ENCODE measurements around the gene HNRNPUL1. TPM values are rescaled to one million over a fixed set of nuclear protein-coding genes. Genes with fewer than 3 reads are reported as not detected.
"Not testable (repeated sequence)": the region's sequence is repeated elsewhere in the genome, so short reads cannot be mapped to it uniquely, and the experiment has no call there.

HNRNPUL1 gene
- total and polyA plus RNA-seq, 5 donors, result 89.4 to 152 (median 136) TPM

GRCh38 chr19:41341669-41342490 lies 77.7 kb downstream of the HNRNPUL1 start:
- H3K9me3 ChIP-seq (ENCODE audit: control insufficient read depth, low read length), result no peaks in the 10 kb centered on the region
- WGBS, result 85% methylated on average over 20 of the region's 20 CpGs
- ATAC-seq (peak; percentile 34 to 42), DNase-seq (peak in 2 of 3 donors; percentile 44 to 57)
- no peak overlapping the region for H3K27ac ChIP-seq (ENCODE audit: low read length)
- H3K4me3 ChIP-seq (ENCODE audit: low read length), result no peak overlapping the region
- H3K4me1 ChIP-seq (ENCODE audit: control insufficient read depth, insufficient read depth, low read length), result no peaks in the 10 kb centered on the region
- intact Hi-C loops (cut with DNase I), result no loop called here
- no peaks in the 10 kb centered on the region for H3K27me3 ChIP-seq (ENCODE audit: control insufficient read depth, insufficient read depth)

GRCh38 chr19:41344162-41344561 lies 80.0 kb downstream of the HNRNPUL1 start:
- intact Hi-C loops (cut with DNase I), result no loop called here
- Histone ChIP-seq H3K4me1 (ENCODE audit: control insufficient read depth, insufficient read depth, low read length) (no peaks in the 10 kb centered on the region), H3K27me3 (ENCODE audit: control insufficient read depth, insufficient read depth) (no peaks in the 10 kb centered on the region), H3K27ac (ENCODE audit: low read length) (no peak overlapping the region), H3K4me3 (ENCODE audit: low read length) (no peak overlapping the region), H3K9me3 (ENCODE audit: control insufficient read depth, low read length) (no peaks in the 10 kb centered on the region)
- WGBS, result 96% methylated on average over 2 of the region's 2 CpGs
- no peak for ATAC-seq
- peak in 1 of 3 donors; percentile 7 for DNase-seq

GRCh38 chr19:41346916-41347315 lies 82.7 kb downstream of the HNRNPUL1 start:
- WGBS, result 90% methylated on average over 9 of the region's 9 CpGs
- H3K27me3 ChIP-seq (ENCODE audit: control insufficient read depth, insufficient read depth); H3K9me3 ChIP-seq (ENCODE audit: control insufficient read depth, low read length); H3K4me1 ChIP-seq (ENCODE audit: control insufficient read depth, insufficient read depth, low read length); ATAC-seq; intact Hi-C loops (cut with DNase I); H3K27ac ChIP-seq (ENCODE audit: low read length); H3K4me3 ChIP-seq (ENCODE audit: low read length): not testable (repeated sequence)
- peak in 1 of 3 donors; percentile 18 for DNase-seq

GRCh38 chr19:41350735-41351338 lies 86.7 kb downstream of the HNRNPUL1 start:
- Histone ChIP-seq H3K4me1 (ENCODE audit: control insufficient read depth, insufficient read depth, low read length) (peaks cover 3% of the 10 kb centered on the region), H3K27me3 (ENCODE audit: control insufficient read depth, insufficient read depth) (no peaks in the 10 kb centered on the region)

GRCh38 chr19:41351339-41352245 lies 87.4 kb downstream of the HNRNPUL1 start:
- no peaks in the 10 kb centered on the region for H3K9me3 ChIP-seq (ENCODE audit: control insufficient read depth, low read length)
- intact Hi-C loops (cut with DNase I), result loop anchor here in 1 of 4 donors (10.0 kb wide), 1 partner anchor 83 kb away; the partner anchor contains the start of gene DMAC2
- peak overlapping the region; percentile 54 for H3K27ac ChIP-seq (ENCODE audit: low read length)
- peaks cover 3% of the 10 kb centered on the region for H3K4me1 ChIP-seq (ENCODE audit: control insufficient read depth, insufficient read depth, low read length)
- peak; percentile 75 to 79 for ATAC-seq
- H3K27me3 ChIP-seq (ENCODE audit: control insufficient read depth, insufficient read depth), result no peaks in the 10 kb centered on the region
- DNase-seq, result peak; percentile 79 to 91 (median 90)
- WGBS, result under 1% methylated on average over 58 of the region's 58 CpGs
- peak overlapping the region; percentile 93 for H3K4me3 ChIP-seq (ENCODE audit: low read length)

More at GRCh38 chr19:41350735-41351338, 86.7 kb downstream of the HNRNPUL1 start:
- ATAC-seq (peak in 1 of 2 donors; percentile 10), DNase-seq (peak; percentile 28 to 63 (median 43))
- Histone ChIP-seq H3K4me3 (ENCODE audit: low read length) (peak overlapping the region; percentile 93), H3K27ac (ENCODE audit: low read length) (peak overlapping the region; percentile 31), H3K9me3 (ENCODE audit: control insufficient read depth, low read length) (no peaks in the 10 kb centered on the region)
- intact Hi-C loops (cut with DNase I), result loop anchor here in 1 of 4 donors (10.0 kb wide), 1 partner anchor 84 kb away; the partner anchor contains the start of gene DMAC2
- WGBS, result 8% methylated on average over 22 of the region's 22 CpGs

GRCh38 chr19:41352279-41352608 lies 88.1 kb downstream of the HNRNPUL1 start:
- no peaks in the 10 kb centered on the region for H3K27me3 ChIP-seq (ENCODE audit: control insufficient read depth, insufficient read depth)
- peak overlapping the region; percentile 93 for H3K4me3 ChIP-seq (ENCODE audit: low read length)
- peak overlapping the region; percentile 8 for H3K27ac ChIP-seq (ENCODE audit: low read length)
- intact Hi-C loops (cut with DNase I), result loop anchor here in 1 of 4 donors (10.0 kb wide), 1 partner anchor 83 kb away; the partner anchor contains the start of gene DMAC2
- ATAC-seq (no peak), DNase-seq (no peak)
- no peaks in the 10 kb centered on the region for H3K9me3 ChIP-seq (ENCODE audit: control insufficient read depth, low read length)
- peaks cover 3% of the 10 kb centered on the region for H3K4me1 ChIP-seq (ENCODE audit: control insufficient read depth, insufficient read depth, low read length)
- 2% methylated on average over 12 of the region's 12 CpGs for WGBS

GRCh38 chr19:41352609-41353465 lies 88.7 kb downstream of the HNRNPUL1 start:
- WGBS, result under 1% methylated on average over 71 of the region's 71 CpGs
- DNase-seq, result peak; percentile 72 to 91 (median 87)
- intact Hi-C loops (cut with DNase I), result loop anchor here in 1 of 4 donors (10.0 kb wide), 1 partner anchor 82 kb away; the partner anchor contains the start of gene DMAC2
- H3K27me3 ChIP-seq (ENCODE audit: control insufficient read depth, insufficient read depth), result no peaks in the 10 kb centered on the region
- ATAC-seq, result peak; percentile 15 to 30
- H3K4me3 ChIP-seq (ENCODE audit: low read length), result peak overlapping the region; percentile 93
- H3K4me1 ChIP-seq (ENCODE audit: control insufficient read depth, insufficient read depth, low read length), result peaks cover 3% of the 10 kb centered on the region
- H3K9me3 ChIP-seq (ENCODE audit: control insufficient read depth, low read length), result no peaks in the 10 kb centered on the region
- H3K27ac ChIP-seq (ENCODE audit: low read length), result peak overlapping the region; percentile 79

GRCh38 chr19:41353466-41354342 lies 89.5 kb downstream of the HNRNPUL1 start, which contains the start of gene TGFB1:
TSS of gene TGFB1 (minus strand) at chr19:41353922. CDS start at chr19:41353044, 878 bp downstream.
- intact Hi-C loops (cut with DNase I), result loop anchor here in 1 of 4 donors (10.0 kb wide), 1 partner anchor 81 kb away; the partner anchor contains the start of gene DMAC2
- DNase-seq, result peak; percentile 90 to 97 (median 96)
- peak; percentile 71 to 83 for ATAC-seq
- no peaks in the 10 kb centered on the region for H3K27me3 ChIP-seq (ENCODE audit: control insufficient read depth, insufficient read depth)
- WGBS, result under 1% methylated on average over 78 of the region's 78 CpGs
- peak within 1 kb of the TSS; percentile 79 for H3K27ac ChIP-seq (ENCODE audit: low read length)
- no peaks in the 10 kb centered on the region for H3K9me3 ChIP-seq (ENCODE audit: control insufficient read depth, low read length)
- peak within 1 kb of the TSS; percentile 93 for H3K4me3 ChIP-seq (ENCODE audit: low read length)
- H3K4me1 ChIP-seq (ENCODE audit: control insufficient read depth, insufficient read depth, low read length), result peaks cover 3% of the 10 kb centered on the region

- H3K4me3 ChIP-seq (ENCODE audit: low read length), result peak overlapping the region; percentile 93
- H3K9me3 ChIP-seq (ENCODE audit: control insufficient read depth, low read length), result no peaks in the 10 kb centered on the region
- H3K4me1 ChIP-seq (ENCODE audit: control insufficient read depth, insufficient read depth, low read length), result peaks cover 3% of the 10 kb centered on the region
- intact Hi-C loops (cut with DNase I), result loop anchor here in 1 of 4 donors (10.0 kb wide), 1 partner anchor 80 kb away; the partner anchor contains the start of gene DMAC2
- 88% methylated on average over 23 of the region's 23 CpGs for WGBS
- no peak overlapping the region for H3K27ac ChIP-seq (ENCODE audit: low read length)
- DNase-seq, result peak in 2 of 3 donors; percentile 66 to 69
- ATAC-seq, result no peak
- H3K27me3 ChIP-seq (ENCODE audit: control insufficient read depth, insufficient read depth), result no peaks in the 10 kb centered on the region
Observed at GRCh38 chr19:41354343-41354953, 90.3 kb downstream of the HNRNPUL1 start.
